GM21717 (cell line): ENCODE measurements around the gene HOXC10.

Source experiments
- ATAC-seq: cut with Tn5 transposase; IDR thresholded peaks from one replicate; pipeline ENCODE4 v1.9.1; 2021; ENCODE audit warnings: mild to moderate bottlenecking, moderate library complexity; ENCODE audit not compliant: unreplicated experiment

The HOXC10 gene

DNA sequence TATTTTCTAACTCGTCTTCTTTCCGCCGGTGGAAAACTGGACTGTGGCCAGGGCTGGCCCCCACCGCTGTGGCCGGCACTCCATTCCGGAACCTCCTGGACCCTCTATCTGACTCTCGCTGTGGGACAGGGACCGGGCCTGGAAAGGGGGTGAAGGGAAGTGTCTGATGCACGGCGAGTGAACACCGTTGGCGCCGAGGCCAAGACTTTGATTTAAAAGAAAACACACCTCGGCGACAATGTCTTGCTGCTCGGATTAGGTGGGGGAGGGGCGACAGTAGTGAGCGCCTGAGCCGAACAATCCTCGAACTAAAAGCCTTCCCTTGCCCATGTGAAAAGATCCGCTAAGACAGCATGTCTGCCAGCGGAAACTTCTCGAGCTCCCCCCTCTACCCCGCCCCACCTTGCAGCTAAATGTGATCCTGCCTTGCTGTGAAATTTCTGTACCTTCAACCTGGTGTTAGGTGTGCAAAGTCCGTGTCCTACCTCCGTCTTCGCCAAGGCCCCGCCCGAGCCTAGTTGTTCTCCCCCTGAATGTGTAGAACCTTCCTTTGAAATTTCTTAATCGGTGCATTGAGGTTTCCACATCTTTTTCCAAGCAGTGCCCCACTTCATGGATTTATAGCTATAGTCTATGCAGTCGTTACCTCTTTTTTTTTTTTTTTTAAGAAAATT lies 9.3 kb upstream of the HOXC10 start:
- no peak for ATAC-seq

GRCh38 chr12:53976172-53976822 lies 8.6 kb upstream of the HOXC10 start:
- no peak for ATAC-seq

DNA sequence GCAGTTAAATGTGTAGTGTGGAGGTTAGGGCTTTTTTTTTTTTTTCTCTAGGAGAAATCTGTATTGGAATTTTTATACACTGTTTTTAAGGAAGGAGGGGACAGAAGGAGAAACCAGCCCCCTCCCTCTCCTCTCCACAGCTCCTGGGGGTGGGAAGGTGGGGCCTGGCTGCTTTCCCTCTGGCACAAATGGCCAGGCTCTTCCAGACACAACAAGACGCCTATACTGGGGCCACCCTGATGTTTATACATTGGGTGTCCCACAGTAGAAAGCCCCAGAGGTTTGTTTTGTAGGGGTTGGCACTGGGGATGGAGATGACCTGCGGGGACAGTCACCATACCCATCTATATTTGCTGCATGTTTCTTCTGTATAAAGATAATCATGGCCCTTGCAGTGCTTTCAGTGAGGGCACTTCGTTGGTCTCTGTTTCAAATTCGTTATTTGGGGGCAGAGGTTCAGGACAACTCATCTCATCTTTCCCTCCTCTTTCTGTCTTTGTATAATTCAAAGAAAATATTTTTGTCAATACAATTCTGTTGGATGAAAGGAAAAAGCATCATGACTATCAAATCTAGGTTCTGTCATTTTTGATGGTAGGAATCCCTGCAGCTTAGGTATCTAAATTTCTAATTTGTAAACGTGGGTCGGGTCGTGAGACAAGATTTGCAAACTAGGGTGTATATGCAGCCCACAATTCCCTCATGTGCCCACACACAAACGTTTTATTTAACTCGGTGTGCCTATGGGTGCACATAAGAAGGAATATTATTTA lies 7.9 kb upstream of the HOXC10 start:
- no peak for ATAC-seq

GRCh38 chr12:53977596-53978445 lies 7.1 kb upstream of the HOXC10 start:
- no peak for ATAC-seq

- no peak for ATAC-seq
These were observed 6.2 kb upstream of the HOXC10 start for GRCh38 chr12:53978477-53979356.

- no peak for ATAC-seq
These were observed 4.7 kb upstream of the HOXC10 start for GRCh38 chr12:53980104-53980801.

GRCh38 chr12:53980802-53981496 lies 4.0 kb upstream of the HOXC10 start:
- ATAC-seq, result no peak

DNA sequence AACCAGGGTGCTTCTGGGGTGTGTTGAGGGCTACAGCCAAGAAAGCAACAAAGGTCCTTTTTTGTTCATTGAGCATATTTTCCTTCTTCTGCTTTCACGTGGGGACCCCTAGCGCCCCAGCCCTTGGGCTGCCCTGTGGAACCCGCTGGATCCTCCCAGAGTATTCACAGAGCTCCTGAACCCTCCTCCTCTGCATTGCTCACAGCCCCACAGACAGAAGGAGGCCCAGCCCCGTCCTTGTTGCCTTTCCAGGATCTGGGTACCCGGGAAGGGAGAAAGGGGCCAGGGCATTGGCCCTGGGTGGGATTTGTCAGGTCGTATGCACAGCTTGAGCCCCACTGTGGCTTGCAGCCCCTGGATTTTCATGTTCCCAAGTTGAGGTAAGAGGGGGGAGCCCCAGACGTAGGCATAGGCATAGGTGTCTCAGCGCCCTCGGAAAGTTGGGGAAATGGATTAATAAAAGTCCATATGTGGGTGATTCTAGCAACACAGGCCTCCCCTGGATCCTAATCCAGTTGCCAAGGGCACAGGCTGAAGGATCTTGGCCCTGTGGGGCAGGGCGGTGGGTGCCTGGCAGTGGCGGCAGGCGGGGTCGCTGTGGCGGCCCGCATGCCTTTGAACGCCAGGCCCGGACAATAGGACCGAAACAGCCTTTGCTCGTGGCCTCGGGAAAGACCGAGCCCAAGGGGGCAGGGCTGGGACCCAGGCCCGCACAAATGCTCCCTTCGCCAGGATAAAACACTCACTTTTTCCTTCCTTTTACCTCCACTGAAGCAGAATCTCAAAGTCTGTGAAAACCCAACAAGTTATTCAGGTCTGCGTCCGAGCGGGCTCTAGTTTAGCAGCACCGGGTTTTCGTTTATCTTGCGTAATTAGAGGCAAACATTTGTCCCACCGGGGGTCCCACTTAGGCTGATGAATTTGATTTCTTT lies 3.0 kb upstream of the HOXC10 start:
- no peak for ATAC-seq

- ATAC-seq, result no peak
These were observed 2.0 kb upstream of the HOXC10 start for GRCh38 chr12:53982648-53983567.

- ATAC-seq, result no peak
These were observed 1.4 kb upstream of the HOXC10 start for GRCh38 chr12:53983568-53983949.

GRCh38 chr12:53983950-53984572 lies 885 bp upstream of the HOXC10 start:
- ATAC-seq, result no peak

- no peak for ATAC-seq
These were observed 697 bp downstream of the HOXC10 start for GRCh38 chr12:53985692-53985993.

- ATAC-seq, result no peak
These were observed 1.2 kb downstream of the HOXC10 start for GRCh38 chr12:53985994-53986685.

GRCh38 chr12:53986686-53987483 lies 1.9 kb downstream of the HOXC10 start:
- no peak for ATAC-seq

- no peak for ATAC-seq
These were observed 2.9 kb downstream of the HOXC10 start for GRCh38 chr12:53987787-53988230.
